Gastroesophageal sphincter (tissue), 4 donors: ENCODE data around the gene LDLRAD3. TPM values are rescaled to one million over a fixed set of nuclear protein-coding genes. Genes with fewer than 3 reads are reported as not detected.

Experiments used
- ATAC-seq: fragments of 150-250 bp; one replicate; pipeline ENCODE4 v1.9.1; 2016; ENCODE audit warnings: mild to moderate bottlenecking, moderate library complexity
- H3K27ac ChIP-seq, 4 donors: fragments of 200-600 bp; sonication (generic) in 3 of 4; 1 replicate in 3 of 4; 2 replicates in 1 of 4; pipeline ENCODE4 v1.5.1; 2016 to 2019
- H3K27me3 ChIP-seq: fragments of 200-600 bp; sonication (generic); one replicate; pipeline ENCODE4 v1.5.1; 2019
- H3K36me3 ChIP-seq, 2 donors: fragments of 200-600 bp; sonication (generic); one replicate each; pipeline ENCODE4 v1.5.1; 2019; ENCODE audit warnings: control low read depth in 1 of 2
- H3K4me1 ChIP-seq, 3 donors: fragments of 200-600 bp; sonication (generic); 1 replicate in 2 of 3; 2 replicates in 1 of 3; pipeline ENCODE4 v1.5.1; 2016 to 2019; ENCODE audit warnings: control low read depth in 2 of 3
- H3K4me3 ChIP-seq, 2 donors: fragments of 200-600 bp; sonication (generic); one replicate each; pipeline ENCODE4 v1.5.1; 2019; ENCODE audit warnings: mild to moderate bottlenecking in 1 of 2, moderate library complexity in 1 of 2
- H3K9me3 ChIP-seq, 3 donors: fragments of 200-600 bp; sonication (generic); one replicate each; pipeline ENCODE4 v1.5.1; 2017 to 2019; ENCODE audit warnings: control low read depth in 2 of 3
- CTCF ChIP-seq, 4 experiments: fragments of 200-600 bp in 2 of 4; fragments of 450-650 bp in 2 of 4; sonication (generic) in 1 of 4; IDR thresholded peaks; one replicate each; pipeline ENCODE4 v1.5.1; 2017 to 2019; ENCODE audit warnings: antibody characterized with exemption in 4 of 4, mild to moderate bottlenecking in 2 of 4, moderate library complexity in 2 of 4
- EP300 ChIP-seq: sonication (generic); formaldehyde crosslinking; IDR thresholded peaks from one replicate; pipeline ENCODE4 v1.6.1; 2017; ENCODE audit warnings: antibody characterized with exemption, mild to moderate bottlenecking
- POLR2A ChIP-seq, 2 donors: fragments of 450-650 bp; IDR thresholded peaks; one replicate each; pipeline ENCODE4 v1.6.1; 2017; ENCODE audit warnings: antibody characterized with exemption in 2 of 2, mild to moderate bottlenecking in 2 of 2, moderate library complexity in 1 of 2
- POLR2AphosphoS5 ChIP-seq: sonication (generic); formaldehyde crosslinking; IDR thresholded peaks from one replicate; pipeline ENCODE4 v1.6.1; 2017; ENCODE audit warnings: antibody characterized with exemption
- WGBS, 2 donors: methylation state at CpG; one replicate each; pipeline ENCODE4 v1.1.5; 2018; ENCODE audit warnings: low coverage in 1 of 2; 5-methylcytosine and 5-hydroxymethylcytosine counted together
- total RNA-seq, 4 donors: library from RNA; depleted of rRNA; stranded (reverse); fragments of >200 nt; gene quantifications; one replicate each; pipeline ENCODE4 v1.1.0, GENCODE V29; 2016

Gene LDLRAD3
- total RNA-seq, 4 donors from 2014 or later = 4.0 to 8.9 (median 7.2) TPM

- 88 to 100% methylated on average over 3 to 4 of the region's 12 CpGs for WGBS, 2 donors
- Histone ChIP-seq H3K36me3 (no peaks in the 10 kb centered on the region), H3K9me3 (no peaks in the 10 kb centered on the region), H3K27me3 (no peaks in the 10 kb centered on the region), H3K27ac (no peak overlapping the region), H3K4me3 (no peak overlapping the region), H3K4me1 (peaks cover 0 to 21% (median 0%) of the 10 kb centered on the region in 3 donors)
- TF ChIP-seq POLR2A (IDR thresholded peaks at IDR 0.05) (no peak), CTCF (IDR thresholded peaks at IDR 0.05) (no peak), EP300 (no peak), POLR2AphosphoS5 (no peak)
- no peak for ATAC-seq
Measured at GRCh38 chr11:36229091-36229705, 285.3 kb downstream of the LDLRAD3 start.

DNA sequence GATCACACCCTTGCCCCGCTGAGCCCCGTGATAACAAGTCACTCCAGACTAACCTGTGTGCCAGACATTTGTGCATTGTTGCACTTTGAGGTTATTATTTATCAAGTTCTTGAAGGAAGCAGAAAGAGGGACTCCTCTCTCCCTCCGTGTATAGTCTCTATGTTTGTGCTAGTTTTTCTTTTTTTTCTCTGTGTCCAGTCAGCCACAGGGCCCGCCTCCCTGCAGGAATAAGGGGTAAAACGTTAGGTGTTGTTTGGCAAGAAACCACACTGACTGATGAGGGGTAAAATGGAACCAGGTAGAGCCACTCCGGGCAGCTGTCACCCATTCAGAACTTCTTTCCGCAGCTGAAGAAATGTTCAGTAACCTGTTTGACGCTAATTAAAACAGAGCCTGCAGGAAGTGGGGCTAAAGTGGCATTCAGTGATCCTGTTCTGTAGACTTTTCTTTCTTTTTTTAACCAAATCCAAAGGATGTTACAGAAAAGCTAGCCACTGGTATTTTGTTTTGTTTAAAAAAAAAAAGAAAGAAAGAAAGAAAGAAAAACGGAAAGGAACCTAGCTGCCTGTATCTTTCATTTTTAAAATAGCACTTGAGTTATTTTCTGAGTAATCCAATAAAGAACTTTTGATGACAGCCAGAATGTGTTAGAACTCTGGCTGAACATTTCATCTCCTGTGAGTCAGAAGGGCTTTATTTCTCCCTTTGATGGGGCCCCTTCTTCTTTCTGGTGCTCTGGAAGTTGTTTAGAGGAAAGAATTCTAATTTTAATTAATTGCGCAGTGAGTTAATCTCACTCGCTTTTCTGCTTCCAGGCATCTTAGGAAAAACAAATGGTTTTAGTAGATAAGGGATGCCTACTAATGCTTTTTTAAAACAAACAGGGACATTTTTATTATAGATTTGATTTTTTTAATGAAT lies 287.2 kb downstream of the LDLRAD3 start:
- no peaks in the 10 kb centered on the region for H3K27me3 ChIP-seq
- peak overlapping the region in 1 of 4 donors; percentile 29 for H3K27ac ChIP-seq
- 31 to 35% methylated on average over 9 to 10 of the region's 11 CpGs for WGBS, 2 donors
- H3K9me3 ChIP-seq = no peaks in the 10 kb centered on the region
- H3K36me3 ChIP-seq = no peaks in the 10 kb centered on the region
- TF ChIP-seq CTCF (IDR thresholded peaks at IDR 0.05) (no peak), EP300 (no peak), POLR2A (IDR thresholded peaks at IDR 0.05) (no peak), POLR2AphosphoS5 (peak; percentile 46)
- no peak overlapping the region for H3K4me3 ChIP-seq
- ATAC-seq = no peak
- H3K4me1 ChIP-seq = peaks cover 0 to 21% (median 0%) of the 10 kb centered on the region in 3 donors

DNA sequence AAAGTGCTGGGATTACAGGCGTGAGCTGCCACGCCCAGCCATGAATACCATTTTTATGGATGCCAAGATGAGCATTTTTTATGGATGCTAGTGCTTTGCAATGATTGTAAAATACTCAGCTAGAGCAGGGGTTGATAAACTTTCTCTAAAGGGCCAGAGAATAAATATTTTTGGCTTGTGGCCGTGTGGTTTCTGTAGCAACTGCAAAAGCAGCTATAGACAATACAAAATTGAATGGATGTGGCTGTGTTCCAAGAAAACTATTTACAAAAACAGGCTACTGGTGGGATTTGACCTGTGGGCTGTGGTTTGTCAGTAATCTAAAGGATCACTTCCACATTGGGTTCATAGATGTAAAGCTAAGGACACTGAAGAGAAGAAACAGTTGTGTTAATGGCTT lies 289.3 kb downstream of the LDLRAD3 start:
- H3K4me3 ChIP-seq = no peak overlapping the region
- H3K27me3 ChIP-seq = no peaks in the 10 kb centered on the region
- no peak overlapping the region for H3K27ac ChIP-seq
- WGBS, 2 donors = 0 to 80% methylated on average over 1 of the region's 3 CpGs
- TF ChIP-seq EP300 = no peak
- TF ChIP-seq POLR2AphosphoS5 = no peak
- no peak for TF ChIP-seq CTCF (IDR thresholded peaks at IDR 0.05)
- no peak for TF ChIP-seq POLR2A (IDR thresholded peaks at IDR 0.05)
- no peaks in the 10 kb centered on the region for H3K36me3 ChIP-seq
- H3K9me3 ChIP-seq = no peaks in the 10 kb centered on the region
- peaks cover 0 to 21% (median 0%) of the 10 kb centered on the region in 3 donors for H3K4me1 ChIP-seq
- ATAC-seq = no peak

DNA sequence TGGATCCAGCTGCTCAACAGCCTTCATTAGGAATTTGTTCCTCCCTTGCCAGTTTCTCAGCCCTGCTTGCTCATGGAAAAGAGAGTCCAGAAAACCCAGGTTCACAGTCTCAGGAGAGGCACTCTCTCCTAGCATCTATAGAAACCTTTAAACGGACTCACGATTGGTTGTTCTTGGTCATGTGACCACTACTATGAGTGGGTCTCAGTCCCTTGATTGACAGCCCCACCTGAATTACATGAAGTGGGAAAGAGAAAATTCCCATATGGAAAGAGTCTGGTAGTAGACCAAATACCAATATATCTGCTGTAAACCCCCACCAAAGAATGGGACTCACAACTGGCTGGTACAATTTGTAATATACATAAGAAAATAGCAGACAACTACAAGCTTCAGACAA lies 291.0 kb downstream of the LDLRAD3 start:
- Histone ChIP-seq H3K27me3 (no peaks in the 10 kb centered on the region), H3K36me3 (no peaks in the 10 kb centered on the region), H3K4me3 (no peak overlapping the region), H3K27ac (no peak overlapping the region), H3K4me1 (peaks cover 0 to 21% (median 0%) of the 10 kb centered on the region in 3 donors), H3K9me3 (no peaks in the 10 kb centered on the region)
- WGBS, 2 donors = 94 to 100% methylated on average over 1 to 2 of the region's 2 CpGs
- TF ChIP-seq CTCF (IDR thresholded peaks at IDR 0.05) (no peak), EP300 (no peak), POLR2AphosphoS5 (no peak), POLR2A (IDR thresholded peaks at IDR 0.05) (no peak)
- ATAC-seq = no peak
